ENCODE results near the gene DEFB132.

Gene DEFB132

GRCh38 chr20:297925-298775 lies 40.6 kb downstream of the DEFB132 start:
- peak; percentile 15 for DNase-seq

DNA sequence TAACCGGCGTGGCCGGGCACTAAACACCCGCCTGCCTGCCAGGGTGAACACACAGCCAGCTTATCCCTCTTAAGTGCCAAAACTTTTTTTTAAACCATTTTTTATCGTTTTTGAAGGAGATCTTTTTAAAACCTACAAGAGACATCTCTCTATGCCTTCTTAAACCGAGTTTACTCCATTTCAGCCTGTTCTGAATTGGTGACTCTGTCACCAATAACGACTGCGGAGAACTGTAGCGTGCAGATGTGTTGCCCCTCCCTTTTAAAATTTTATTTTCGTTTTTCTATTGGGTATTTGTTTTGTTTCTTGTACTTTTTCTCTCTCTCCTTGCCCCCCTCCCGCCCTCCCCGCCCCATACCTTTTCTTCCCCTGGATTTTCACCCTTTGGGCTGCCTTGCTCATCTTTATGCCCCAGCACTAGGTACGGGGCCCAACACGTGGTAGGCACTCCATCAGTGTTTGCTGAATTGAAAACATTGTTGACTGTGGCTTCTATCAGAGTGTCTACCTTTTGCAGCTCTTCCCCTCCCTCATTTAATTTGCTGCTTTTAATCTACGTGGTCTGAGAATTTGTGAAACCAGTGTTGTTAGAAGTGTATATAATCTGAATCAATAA lies 41.4 kb downstream of the DEFB132 start:
- DNase-seq = no peak

DNA sequence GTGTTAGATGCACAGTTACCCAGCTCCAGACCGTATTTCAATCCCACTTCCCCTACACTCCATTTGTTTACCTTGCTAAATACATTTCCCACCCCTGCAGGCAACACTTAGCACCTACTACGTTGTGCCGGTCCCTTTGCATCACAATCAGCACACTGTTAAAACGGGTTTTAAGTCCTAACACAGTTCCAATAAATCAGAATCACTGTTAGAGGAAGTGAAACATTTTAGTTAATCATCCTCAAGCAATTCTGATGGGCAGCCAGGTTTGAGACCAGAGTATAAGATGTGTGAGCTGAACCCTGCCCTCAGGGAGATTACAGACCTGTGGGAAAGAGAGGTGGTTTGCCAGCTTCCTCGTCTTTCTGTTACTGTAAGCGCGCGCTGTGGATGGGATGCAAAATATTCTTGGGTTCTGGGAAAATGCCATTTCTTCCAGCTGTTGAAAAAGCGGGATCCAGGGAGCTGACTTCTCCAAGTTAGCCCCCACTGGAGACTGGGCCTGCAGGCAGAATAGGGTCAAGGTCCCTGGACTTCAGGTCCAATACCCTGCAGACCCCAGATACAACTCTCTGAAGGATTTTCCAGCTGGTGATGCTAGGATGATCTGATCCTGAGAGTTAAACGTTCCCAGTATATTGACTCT lies 42.9 kb downstream of the DEFB132 start:
- DNase-seq = no peak

DNA sequence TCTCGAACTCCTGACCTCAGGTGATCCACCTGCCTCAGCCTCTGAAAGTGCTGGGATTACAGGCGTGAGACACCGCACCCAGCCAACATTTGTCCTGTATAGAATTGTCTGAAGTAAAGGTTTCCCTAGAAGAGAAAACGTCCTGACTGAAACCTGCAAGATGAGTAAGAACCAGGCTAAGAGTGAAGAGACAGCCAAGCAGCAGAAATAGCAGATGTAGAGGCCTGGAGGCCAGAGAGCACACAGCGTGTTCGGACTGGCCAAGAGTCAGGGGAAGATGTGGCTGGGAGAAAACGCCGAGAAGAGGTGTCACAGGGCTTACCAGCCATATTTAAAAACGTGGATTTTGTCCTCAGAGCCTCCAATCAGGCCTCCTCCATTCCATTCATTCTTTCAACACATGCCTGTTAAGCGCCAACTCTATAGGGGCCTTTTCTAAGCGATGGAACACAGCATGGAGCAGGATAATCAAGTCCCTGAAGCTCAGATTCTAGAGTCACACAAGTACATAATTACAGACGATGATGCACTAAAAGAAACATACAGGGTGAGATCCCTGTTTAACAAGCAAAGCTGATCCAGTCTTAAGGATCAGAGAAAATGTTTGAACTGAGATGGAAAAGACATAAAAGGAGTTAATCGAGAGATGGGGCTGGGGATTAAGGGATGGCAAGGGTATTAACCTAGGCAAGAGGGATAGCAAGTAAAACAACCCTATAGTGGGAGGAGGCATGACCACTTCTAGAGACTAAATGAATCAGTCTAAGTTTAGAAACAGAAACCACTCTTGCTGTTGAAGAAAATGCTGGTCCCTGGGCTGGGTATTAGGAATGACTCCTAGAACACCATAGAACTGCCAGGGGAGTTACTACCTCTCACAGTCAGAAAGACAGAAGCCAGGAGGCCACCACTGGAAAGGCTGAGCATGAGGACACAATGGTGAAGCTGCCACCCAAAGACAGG lies 44.6 kb downstream of the DEFB132 start:
- DNase-seq = no peak

DNA sequence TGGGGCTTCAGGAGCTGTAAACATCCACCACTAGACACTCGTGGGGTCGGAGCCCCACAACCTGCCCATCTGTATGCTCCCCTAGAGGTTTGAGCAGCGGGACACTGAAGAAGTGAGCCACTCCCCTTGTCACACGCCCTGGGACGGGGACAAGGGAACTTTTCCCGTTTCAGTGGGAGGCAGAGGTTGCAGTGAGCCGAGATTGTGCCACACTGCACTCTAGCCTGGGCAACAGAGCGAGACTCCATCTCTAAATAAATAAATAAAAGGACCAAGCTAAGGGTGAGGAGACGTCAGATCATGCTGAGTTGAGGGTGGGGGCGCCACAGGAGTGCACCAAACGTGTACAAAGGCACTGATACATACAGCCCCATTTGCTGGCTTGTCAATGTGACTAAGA lies 48.2 kb downstream of the DEFB132 start:
- no peak for DNase-seq

- DNase-seq = no peak
These were observed 51.0 kb downstream of the DEFB132 start for GRCh38 chr20:308427-309038.

DNA sequence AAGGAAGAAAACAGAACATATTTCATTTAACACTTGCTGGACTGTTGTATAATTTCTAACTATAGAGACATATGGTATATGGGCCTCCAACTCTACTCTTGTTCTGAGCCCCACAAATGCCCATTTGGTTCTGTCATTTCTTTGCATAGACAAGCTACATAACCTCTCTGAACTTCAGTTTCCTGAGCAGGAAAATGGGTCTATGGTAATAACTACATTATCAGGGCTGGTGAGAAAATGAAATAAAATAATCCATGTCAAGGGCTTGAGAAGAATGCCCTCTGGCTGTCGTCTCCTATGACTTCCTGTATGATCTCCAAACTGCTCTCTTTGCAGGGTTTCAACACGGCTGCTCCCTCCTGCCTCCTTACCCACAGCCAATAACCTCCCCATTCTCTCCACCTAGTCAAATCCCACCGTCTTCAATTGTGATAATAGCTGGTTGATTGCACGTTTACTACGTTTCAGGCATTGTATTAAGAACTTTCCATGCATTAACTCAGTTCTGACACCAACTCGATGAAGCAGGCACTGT lies 51.8 kb downstream of the DEFB132 start:
- no peak for DNase-seq

- DNase-seq = peak; percentile 51
These were observed 52.5 kb downstream of the DEFB132 start for GRCh38 chr20:309841-310644.

DNA sequence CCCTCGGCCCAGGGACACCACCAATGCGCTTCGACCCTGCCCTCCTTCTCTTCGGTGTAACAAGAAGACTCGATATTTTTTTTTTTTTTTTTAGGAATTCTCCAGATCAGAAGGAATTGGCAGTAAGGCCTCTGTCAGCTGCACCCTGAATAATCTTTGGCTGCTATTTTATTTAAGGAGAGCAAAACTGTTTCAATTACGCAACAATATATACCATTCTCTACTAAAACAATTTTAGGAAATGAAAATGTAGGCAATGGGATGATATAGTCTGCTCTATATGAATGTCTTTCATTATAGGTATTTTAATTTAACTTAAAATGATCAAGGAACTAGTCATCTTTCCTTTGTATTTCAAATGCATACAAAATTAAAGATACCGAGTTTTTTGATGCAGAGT lies 53.1 kb downstream of the DEFB132 start:
- no peak for DNase-seq

Measured in effector CD4-positive, alpha-beta T cell (primary cell).